HEK293T (cell line): ENCODE data around the gene MED31.

Source experiments
- ARNT ChIP-seq: fragments of 450-650 bp; IDR thresholded peaks from 2 replicates; pipeline ENCODE4 v1.6.1; 2017; ENCODE audit warnings: mild to moderate bottlenecking
- BHLHE40 ChIP-seq: fragments of 450-650 bp; IDR thresholded peaks from 2 replicates; pipeline ENCODE4 v1.6.1; 2016; ENCODE audit warnings: mild to moderate bottlenecking, moderate library complexity, borderline replicate concordance
- FOXA1 ChIP-seq: fragments of 450-650 bp; IDR thresholded peaks from 2 replicates; pipeline ENCODE4 v1.6.1; 2016; ENCODE audit warnings: mild to moderate bottlenecking
- FOXK2 ChIP-seq: fragments of 450-650 bp; IDR thresholded peaks from 2 replicates; pipeline ENCODE4 v1.6.1; 2016; ENCODE audit warnings: mild to moderate bottlenecking
- FOXM1 ChIP-seq: fragments of 450-650 bp; IDR thresholded peaks from 2 replicates; pipeline ENCODE4 v1.6.1; 2017; ENCODE audit warnings: mild to moderate bottlenecking, borderline replicate concordance
- HDGF ChIP-seq: fragments of 450-650 bp; IDR thresholded peaks from 2 replicates; pipeline ENCODE4 v1.6.1; 2017; ENCODE audit warnings: antibody characterized with exemption, borderline replicate concordance
- LEF1 ChIP-seq: fragments of 450-650 bp; IDR thresholded peaks from 2 replicates; pipeline ENCODE4 v1.6.1; 2017; ENCODE audit warnings: mild to moderate bottlenecking, borderline replicate concordance
- PKNOX1 ChIP-seq: fragments of 450-650 bp; IDR thresholded peaks from 2 replicates; pipeline ENCODE4 v1.6.1; 2016
- SP1 ChIP-seq: fragments of 450-650 bp; IDR thresholded peaks from 2 replicates; pipeline ENCODE4 v1.6.1; 2017
- SUZ12 ChIP-seq: fragments of 450-650 bp; IDR thresholded peaks from 2 replicates; pipeline ENCODE4 v1.6.1; 2016; ENCODE audit warnings: mild to moderate bottlenecking
- TARDBP ChIP-seq: fragments of 450-650 bp; IDR thresholded peaks from 2 replicates; pipeline ENCODE4 v1.6.1; 2016
- ZNF384 ChIP-seq: fragments of 450-650 bp; IDR thresholded peaks from 2 replicates; pipeline ENCODE4 v1.6.1; 2016

DNA sequence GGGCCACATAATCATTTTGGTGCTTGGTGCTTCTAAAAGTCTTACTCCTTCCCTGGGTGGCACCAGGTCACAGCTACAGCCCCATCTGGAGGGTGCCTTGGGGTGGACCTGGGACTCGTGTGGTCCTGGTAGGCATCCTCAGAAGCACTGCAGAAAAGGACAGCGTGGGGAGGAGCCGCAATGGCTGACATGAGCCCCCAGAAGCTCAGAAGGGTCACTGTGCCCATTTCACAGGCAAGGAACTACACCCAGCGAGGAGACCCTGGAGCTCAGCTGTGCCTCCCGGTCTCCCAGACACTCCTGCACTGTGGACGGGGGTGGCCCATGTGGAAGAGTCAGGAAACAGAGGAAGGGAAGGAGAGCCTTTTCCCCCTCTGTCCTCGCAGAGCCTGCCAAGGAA is 26.5 kb upstream of the MED31 start:
- no peak for TF ChIP-seq PKNOX1
- no peak for TF ChIP-seq ARNT
- no peak for TF ChIP-seq BHLHE40
- no peak for TF ChIP-seq HDGF
- no peak for TF ChIP-seq FOXA1
- no peak for TF ChIP-seq FOXM1
- no peak for TF ChIP-seq LEF1
- no peak for TF ChIP-seq SP1
- TF ChIP-seq FOXK2, result no peak
- TF ChIP-seq TARDBP, result no peak
- TF ChIP-seq SUZ12, result no peak
- no peak for TF ChIP-seq ZNF384
